Myometrial cell (primary cell): ENCODE measurements around the gene GOSR1. TPM values are rescaled to one million over a fixed set of nuclear protein-coding genes. Genes with fewer than 3 reads are reported as not detected.

Experiments used
- total RNA-seq: library from RNA; depleted of rRNA; stranded (reverse); fragments of >200 nt; gene quantifications from 2 replicates; pipeline ENCODE4 v1.2.3, GENCODE V29; 2015

GOSR1 gene
- 8.9 and 20.2 TPM in 2 replicates for total RNA-seq

GRCh38 chr17:30477083-30477773 lies at the start of gene GOSR1:
GOSR1 (plus strand) TSS chr17:30477408; CDS start chr17:30477434, 26 bp downstream.

Other genes with a start within 250 kb of the GOSR1 start
- not detected in 2 replicates for gene SLC6A4, start 241.7 kb upstream of the GOSR1 start, total RNA-seq
- 10.7 and 20.4 TPM in 2 replicates for gene BLMH, start 185.5 kb upstream of the GOSR1 start, total RNA-seq
- gene TMIGD1, start 143.4 kb upstream of the GOSR1 start, total RNA-seq: not detected in 2 replicates
- 51.4 and 52.5 TPM in 2 replicates for gene CPD, start 98.5 kb upstream of the GOSR1 start, total RNA-seq